Measurements from ENCODE around the gene KSR1. TPM values are rescaled to one million over a fixed set of nuclear protein-coding genes. Genes with fewer than 3 reads are reported as not detected.
"Not testable (repeated sequence)": the region's sequence is repeated elsewhere in the genome, so short reads cannot be mapped to it uniquely, and the experiment has no call there.

The KSR1 gene
- total RNA-seq, 1 donor from 2014 or later: 114 TPM

GRCh38 chr17:27418366-27418615 lies 38.0 kb upstream of the KSR1 start:
- H3K9me3 Mint-ChIP-seq: no peaks in the 10 kb centered on the region
- intact Hi-C loops (cut with micrococcal nuclease): no loop called here
- ChIA-PET CTCF (no interaction called here), POLR2A (no interaction called here)
- no peak for TF ChIP-seq CTCF (IDR thresholded peaks at IDR 0.05)
- no peak overlapping the region for H3K4me3 Mint-ChIP-seq
- DNase-seq (no peak), ATAC-seq (ENCODE audit: low read depth) (no peak)
- no peak overlapping the region for H3K27ac Mint-ChIP-seq
- H3K4me1 Mint-ChIP-seq: peaks cover 5% of the 10 kb centered on the region
- no peaks in the 10 kb centered on the region for H3K36me3 Mint-ChIP-seq (ENCODE audit: low read depth)
- H3K27me3 Mint-ChIP-seq: no peaks in the 10 kb centered on the region

GRCh38 chr17:27419156-27419555 lies 37.1 kb upstream of the KSR1 start:
- Mint-ChIP-seq H3K4me3 (no peak overlapping the region), H3K27ac (no peak overlapping the region), H3K9me3 (no peaks in the 10 kb centered on the region), H3K36me3 (ENCODE audit: low read depth) (no peaks in the 10 kb centered on the region), H3K4me1 (peaks cover 5% of the 10 kb centered on the region), H3K27me3 (no peaks in the 10 kb centered on the region)
- intact Hi-C loops (cut with micrococcal nuclease): no loop called here
- TF ChIP-seq CTCF (IDR thresholded peaks at IDR 0.05): no peak
- no peak for DNase-seq
- ATAC-seq (ENCODE audit: low read depth): no peak
- CTCF ChIA-PET: no interaction called here
- POLR2A ChIA-PET: no interaction called here

- Mint-ChIP-seq H3K4me1 (peaks cover 5% of the 10 kb centered on the region), H3K4me3 (no peak overlapping the region), H3K27me3 (no peaks in the 10 kb centered on the region), H3K36me3 (ENCODE audit: low read depth) (no peaks in the 10 kb centered on the region), H3K9me3 (no peaks in the 10 kb centered on the region), H3K27ac (no peak overlapping the region)
- intact Hi-C loops (cut with micrococcal nuclease): no loop called here
- DNase-seq (no peak), ATAC-seq (ENCODE audit: low read depth) (no peak)
- CTCF ChIA-PET: no interaction called here
- POLR2A ChIA-PET: no interaction called here
- no peak for TF ChIP-seq CTCF (IDR thresholded peaks at IDR 0.05)
Measured at GRCh38 chr17:27420211-27420950, 35.9 kb upstream of the KSR1 start.

GRCh38 chr17:27421111-27421510 lies 35.1 kb upstream of the KSR1 start:
- Mint-ChIP-seq H3K27ac (no peak overlapping the region), H3K36me3 (ENCODE audit: low read depth) (no peaks in the 10 kb centered on the region), H3K9me3 (no peaks in the 10 kb centered on the region), H3K4me1 (no peaks in the 10 kb centered on the region), H3K4me3 (no peak overlapping the region), H3K27me3 (no peaks in the 10 kb centered on the region)
- ATAC-seq (ENCODE audit: low read depth) (no peak), DNase-seq (no peak)
- intact Hi-C loops (cut with micrococcal nuclease): no loop called here
- POLR2A ChIA-PET: no interaction called here
- no peak for TF ChIP-seq CTCF (IDR thresholded peaks at IDR 0.05)
- CTCF ChIA-PET: no interaction called here

- ATAC-seq (ENCODE audit: low read depth); POLR2A ChIA-PET; CTCF ChIA-PET; H3K4me1 Mint-ChIP-seq; H3K4me3 Mint-ChIP-seq; H3K27ac Mint-ChIP-seq; DNase-seq; intact Hi-C loops (cut with micrococcal nuclease); H3K36me3 Mint-ChIP-seq (ENCODE audit: low read depth); H3K27me3 Mint-ChIP-seq; H3K9me3 Mint-ChIP-seq: not testable (repeated sequence)
Measured at GRCh38 chr17:27421626-27422025, 34.6 kb upstream of the KSR1 start.

- no peak for DNase-seq
Measured at GRCh38 chr17:27422601-27423000, 33.6 kb upstream of the KSR1 start.

More at GRCh38 chr17:27422601-27423000, 33.6 kb upstream of the KSR1 start:
- Mint-ChIP-seq H3K27ac (no peak overlapping the region), H3K36me3 (ENCODE audit: low read depth) (no peaks in the 10 kb centered on the region), H3K27me3 (no peaks in the 10 kb centered on the region), H3K4me3 (no peak overlapping the region), H3K9me3 (no peaks in the 10 kb centered on the region), H3K4me1 (no peaks in the 10 kb centered on the region)
- no peak for ATAC-seq (ENCODE audit: low read depth)
- CTCF ChIA-PET: no interaction called here
- POLR2A ChIA-PET: no interaction called here
- intact Hi-C loops (cut with micrococcal nuclease): no loop called here
- TF ChIP-seq CTCF (IDR thresholded peaks at IDR 0.05): no peak
